HFF-Myc (cell line): ENCODE results near the gene RPGR.

Experiments used
- DNase-seq: peaks from one replicate; pipeline ENCODE4 v3.0.0-alpha.2; 2011; ENCODE audit warnings: low read depth; ENCODE audit errors: extremely low read depth
- H3K4me3 ChIP-seq: replicated peaks from 2 replicates; pipeline ENCODE4 v1.5.1; 2011; ENCODE audit warnings: low read depth, mild to moderate bottlenecking, control low read depth, low read length
- CTCF ChIP-seq: IDR thresholded peaks from 2 replicates; pipeline ENCODE4 v1.5.1; 2012; ENCODE audit warnings: mild to moderate bottlenecking, low read depth, low read length, control low read depth; ENCODE audit errors: missing control alignments

RPGR gene

GRCh38 chrX:38311743-38312142, 15.6 kb downstream of the RPGR start:
- no peak overlapping the region for H3K4me3 ChIP-seq
- TF ChIP-seq CTCF, result no peak
- no peak for DNase-seq

GRCh38 chrX:38305971-38306370, 21.3 kb downstream of the RPGR start:
- TF ChIP-seq CTCF, result no peak
- DNase-seq, result no peak
- no peak overlapping the region for H3K4me3 ChIP-seq

GRCh38 chrX:38304010-38304409, 23.3 kb downstream of the RPGR start:
- no peak overlapping the region for H3K4me3 ChIP-seq
- no peak for DNase-seq
- TF ChIP-seq CTCF, result peak; percentile 15

- TF ChIP-seq CTCF, result no peak
- no peak for DNase-seq
- H3K4me3 ChIP-seq, result no peak overlapping the region
Observed at GRCh38 chrX:38293741-38294140, 33.6 kb downstream of the RPGR start.

- no peak overlapping the region for H3K4me3 ChIP-seq
- TF ChIP-seq CTCF, result no peak
- DNase-seq, result no peak
Observed at GRCh38 chrX:38287674-38288073, 39.6 kb downstream of the RPGR start.

GRCh38 chrX:38285649-38286048, 41.7 kb downstream of the RPGR start:
- no peak for DNase-seq
- no peak overlapping the region for H3K4me3 ChIP-seq
- TF ChIP-seq CTCF, result no peak

- no peak overlapping the region for H3K4me3 ChIP-seq
- no peak for DNase-seq
- TF ChIP-seq CTCF, result peak; percentile 40
Observed at GRCh38 chrX:38282049-38282448, 45.3 kb downstream of the RPGR start.
